Measurements from ENCODE around the gene SYDE2.
A peak's percentile ranks its signal among the peaks of the same experiment; 100 is the strongest.
"Not testable (repeated sequence)": the region's sequence is repeated elsewhere in the genome, so short reads cannot be mapped to it uniquely, and the experiment has no call there.

Gene SYDE2

GRCh38 chr1:85200463-85201339, at the start of gene SYDE2:
TSS of gene SYDE2 (minus strand) at chr1:85201016. CDS start at chr1:85200996, 20 bp downstream.
- DNase-seq (ENCODE audit: low read depth in 2 of 2) = peak; percentile 33 to 51

- not testable (repeated sequence) for DNase-seq (ENCODE audit: low read depth in 2 of 2)
These were observed 48.2 kb upstream of the SYDE2 start for GRCh38 chr1:85249042-85249441.

GRCh38 chr1:85245891-85246290, 45.1 kb upstream of the SYDE2 start:
- DNase-seq (ENCODE audit: low read depth in 2 of 2) = no peak

GRCh38 chr1:85245456-85245855, 44.6 kb upstream of the SYDE2 start:
- DNase-seq (ENCODE audit: low read depth in 2 of 2) = no peak

- DNase-seq (ENCODE audit: low read depth in 2 of 2) = no peak
These were observed 43.6 kb upstream of the SYDE2 start for GRCh38 chr1:85244271-85245061.

GRCh38 chr1:85243372-85243771, 42.6 kb upstream of the SYDE2 start:
- no peak for DNase-seq (ENCODE audit: low read depth in 2 of 2)

GRCh38 chr1:85240643-85241042, 39.8 kb upstream of the SYDE2 start:
- no peak for DNase-seq (ENCODE audit: low read depth in 2 of 2)

GRCh38 chr1:85240174-85240601, 39.4 kb upstream of the SYDE2 start:
- DNase-seq (ENCODE audit: low read depth in 2 of 2) = no peak

GRCh38 chr1:85237613-85238012, 36.8 kb upstream of the SYDE2 start:
- DNase-seq (ENCODE audit: low read depth in 2 of 2) = no peak

- no peak for DNase-seq (ENCODE audit: low read depth in 2 of 2)
These were observed 29.6 kb upstream of the SYDE2 start for GRCh38 chr1:85230305-85230977.

- no peak for DNase-seq (ENCODE audit: low read depth in 2 of 2)
These were observed 28.8 kb upstream of the SYDE2 start for GRCh38 chr1:85229574-85230097.

GRCh38 chr1:85228972-85229371, 28.2 kb upstream of the SYDE2 start:
- no peak for DNase-seq (ENCODE audit: low read depth in 2 of 2)

GRCh38 chr1:85225624-85226380, 25.0 kb upstream of the SYDE2 start:
- DNase-seq (ENCODE audit: low read depth in 2 of 2) = no peak

- no peak for DNase-seq (ENCODE audit: low read depth in 2 of 2)
These were observed 24.2 kb upstream of the SYDE2 start for GRCh38 chr1:85224734-85225623.

- DNase-seq (ENCODE audit: low read depth in 2 of 2) = no peak
These were observed 23.5 kb upstream of the SYDE2 start for GRCh38 chr1:85224295-85224694.

GRCh38 chr1:85223334-85223733, 22.5 kb upstream of the SYDE2 start:
- no peak for DNase-seq (ENCODE audit: low read depth in 2 of 2)

- DNase-seq (ENCODE audit: low read depth in 2 of 2) = no peak
These were observed 20.0 kb upstream of the SYDE2 start for GRCh38 chr1:85220756-85221201.

- DNase-seq (ENCODE audit: low read depth in 2 of 2) = no peak
These were observed 19.2 kb upstream of the SYDE2 start for GRCh38 chr1:85219853-85220610.

GRCh38 chr1:85216697-85217096, 15.9 kb upstream of the SYDE2 start:
- DNase-seq (ENCODE audit: low read depth in 2 of 2) = no peak
